GM21528 (cell line): ENCODE data around the gene EFNB2.

Source experiments
- ATAC-seq: cut with Tn5 transposase; IDR thresholded peaks from one replicate; pipeline ENCODE4 v1.9.1; 2021; ENCODE audit warnings: mild to moderate bottlenecking, moderate library complexity; ENCODE audit not compliant: unreplicated experiment, low FRiP score

EFNB2 gene

GRCh38 chr13:106488076-106488475, 47.4 kb downstream of the EFNB2 start:
- ATAC-seq, result no peak

GRCh38 chr13:106487129-106487528, 48.3 kb downstream of the EFNB2 start:
- ATAC-seq, result no peak

GRCh38 chr13:106486287-106486686, 49.2 kb downstream of the EFNB2 start:
- no peak for ATAC-seq

- no peak for ATAC-seq
Measured at GRCh38 chr13:106484537-106485193, 50.8 kb downstream of the EFNB2 start.

- no peak for ATAC-seq
Measured at GRCh38 chr13:106484084-106484483, 51.4 kb downstream of the EFNB2 start.

- no peak for ATAC-seq
Measured at GRCh38 chr13:106481919-106482318, 53.5 kb downstream of the EFNB2 start.

- no peak for ATAC-seq
Measured at GRCh38 chr13:106480351-106480910, 55.0 kb downstream of the EFNB2 start.

GRCh38 chr13:106479929-106480328, 55.5 kb downstream of the EFNB2 start:
- no peak for ATAC-seq

GRCh38 chr13:106478116-106478515, 57.3 kb downstream of the EFNB2 start:
- ATAC-seq, result no peak

- no peak for ATAC-seq
Measured at GRCh38 chr13:106477303-106477702, 58.2 kb downstream of the EFNB2 start.

GRCh38 chr13:106475852-106476251, 59.6 kb downstream of the EFNB2 start:
- ATAC-seq, result no peak

GRCh38 chr13:106474912-106475311, 60.5 kb downstream of the EFNB2 start:
- no peak for ATAC-seq

GRCh38 chr13:106473154-106473553, 62.3 kb downstream of the EFNB2 start:
- ATAC-seq, result no peak

GRCh38 chr13:106472621-106473020, 62.8 kb downstream of the EFNB2 start:
- ATAC-seq, result no peak

- ATAC-seq, result no peak
Measured at GRCh38 chr13:106471957-106472543, 63.4 kb downstream of the EFNB2 start.

GRCh38 chr13:106470576-106470975, 64.9 kb downstream of the EFNB2 start:
- no peak for ATAC-seq

GRCh38 chr13:106468744-106469590, 66.5 kb downstream of the EFNB2 start:
- ATAC-seq, result no peak

GRCh38 chr13:106468207-106468606, 67.3 kb downstream of the EFNB2 start:
- no peak for ATAC-seq

- no peak for ATAC-seq
Measured at GRCh38 chr13:106467427-106468122, 67.9 kb downstream of the EFNB2 start.

GRCh38 chr13:106466691-106467426, 68.6 kb downstream of the EFNB2 start:
- ATAC-seq, result no peak
